HG02852 (cell line): ENCODE data around the gene PSORS1C2.
"Not testable (repeated sequence)": the region's sequence is repeated elsewhere in the genome, so short reads cannot be mapped to it uniquely, and the experiment has no call there.

ENCODE experiments used
- ATAC-seq: cut with Tn5 transposase; IDR thresholded peaks from one replicate; pipeline ENCODE4 v1.9.1; 2021; ENCODE audit warnings: mild to moderate bottlenecking, moderate library complexity; ENCODE audit not compliant: unreplicated experiment

PSORS1C2 gene

DNA sequence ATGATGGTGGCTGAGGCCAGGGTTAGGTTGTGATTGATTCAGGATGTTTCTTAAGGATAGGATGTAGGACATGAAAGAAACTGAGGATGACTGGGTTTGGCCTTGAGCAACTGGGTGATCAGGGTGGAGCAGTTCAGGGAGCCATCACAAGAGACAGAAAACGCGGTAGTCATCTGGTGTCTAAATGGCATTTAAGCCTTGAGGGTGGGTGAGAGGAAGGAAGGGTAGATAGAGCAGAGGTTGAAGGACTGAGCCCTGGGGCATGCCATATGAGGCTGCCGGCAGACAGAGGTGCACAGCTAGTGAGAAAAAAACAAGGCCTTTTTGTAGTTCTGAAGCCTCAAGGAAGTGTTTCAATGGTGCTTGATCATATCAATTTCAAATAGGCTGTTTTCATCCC lies 29.7 kb upstream of the PSORS1C2 start:
- ATAC-seq: no peak

GRCh38 chr6:31165986-31166385 lies 27.1 kb upstream of the PSORS1C2 start:
- ATAC-seq: no peak

DNA sequence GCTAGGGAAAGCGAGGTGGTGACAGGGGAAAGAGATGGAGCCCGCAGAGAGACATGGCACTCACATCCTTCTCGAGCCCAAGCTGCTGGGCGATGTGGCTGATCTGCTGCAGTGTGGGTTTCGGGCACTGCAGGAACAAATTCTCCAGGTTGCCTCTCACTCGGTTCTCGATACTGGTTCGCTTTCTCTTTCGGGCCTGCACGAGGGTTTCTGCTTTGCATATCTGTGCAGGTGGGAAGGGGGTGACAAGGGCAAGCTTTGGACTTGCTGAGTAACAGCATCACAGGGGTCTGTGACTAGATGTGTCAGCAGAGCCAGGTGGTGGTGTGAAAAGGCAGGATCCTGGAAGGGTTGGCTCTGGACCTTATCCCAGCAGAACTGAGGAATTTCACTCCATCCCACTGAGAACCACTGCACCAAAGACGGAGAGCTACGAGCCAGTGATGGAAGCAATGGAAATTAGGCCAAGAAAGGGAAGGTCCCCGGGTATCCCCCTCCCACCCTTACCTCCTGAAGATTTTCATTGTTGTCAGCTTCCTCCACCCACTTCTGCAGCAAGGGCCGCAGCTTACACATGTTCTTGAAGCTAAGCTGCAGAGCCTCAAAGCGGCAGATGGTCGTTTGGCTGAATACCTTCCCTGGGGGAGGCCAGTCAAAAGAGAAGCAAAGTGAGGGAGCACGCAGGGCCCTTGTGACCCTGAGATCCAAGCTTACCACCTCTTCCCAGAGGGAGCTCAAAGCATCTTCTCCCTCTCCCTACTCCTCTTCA lies 26.4 kb upstream of the PSORS1C2 start:
- ATAC-seq: peak; percentile 77

- ATAC-seq: not testable (repeated sequence)
These were observed 25.7 kb upstream of the PSORS1C2 start for GRCh38 chr6:31164475-31165063.

GRCh38 chr6:31163922-31164321 lies 25.1 kb upstream of the PSORS1C2 start:
- ATAC-seq: no peak

DNA sequence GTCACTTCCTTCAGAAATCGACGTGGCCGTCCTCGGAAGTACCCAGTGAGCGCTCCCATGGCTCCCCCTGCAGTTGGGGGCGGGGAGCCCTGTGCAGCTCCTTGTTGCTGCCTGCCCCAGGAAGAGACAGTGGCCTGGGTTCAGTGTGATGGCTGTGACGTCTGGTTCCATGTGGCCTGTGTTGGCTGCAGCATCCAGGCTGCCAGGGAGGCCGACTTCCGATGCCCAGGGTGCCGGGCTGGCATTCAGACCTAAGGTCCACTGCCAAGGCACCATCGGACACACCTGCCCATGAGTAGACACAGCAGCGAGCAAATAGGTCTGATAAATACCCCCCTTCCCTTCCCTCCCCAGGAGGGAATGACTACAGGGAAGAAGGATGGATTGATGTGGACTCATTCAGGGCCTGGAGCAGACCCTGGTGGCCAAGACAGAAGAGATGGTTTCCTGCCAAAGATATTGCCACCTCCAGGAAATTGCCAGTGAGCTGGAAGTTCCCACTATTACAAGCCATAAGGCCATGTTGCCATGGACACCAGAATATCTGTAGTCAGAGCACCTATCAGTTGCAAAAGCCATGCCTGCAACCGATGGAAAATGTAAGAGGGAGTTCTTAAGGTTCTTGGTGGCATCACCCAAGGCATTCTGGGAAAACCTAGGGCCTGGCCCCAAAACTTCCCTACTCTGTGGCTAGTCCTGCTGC lies 23.7 kb upstream of the PSORS1C2 start:
- ATAC-seq: no peak

- no peak for ATAC-seq
These were observed 22.6 kb upstream of the PSORS1C2 start for GRCh38 chr6:31161216-31162126.

DNA sequence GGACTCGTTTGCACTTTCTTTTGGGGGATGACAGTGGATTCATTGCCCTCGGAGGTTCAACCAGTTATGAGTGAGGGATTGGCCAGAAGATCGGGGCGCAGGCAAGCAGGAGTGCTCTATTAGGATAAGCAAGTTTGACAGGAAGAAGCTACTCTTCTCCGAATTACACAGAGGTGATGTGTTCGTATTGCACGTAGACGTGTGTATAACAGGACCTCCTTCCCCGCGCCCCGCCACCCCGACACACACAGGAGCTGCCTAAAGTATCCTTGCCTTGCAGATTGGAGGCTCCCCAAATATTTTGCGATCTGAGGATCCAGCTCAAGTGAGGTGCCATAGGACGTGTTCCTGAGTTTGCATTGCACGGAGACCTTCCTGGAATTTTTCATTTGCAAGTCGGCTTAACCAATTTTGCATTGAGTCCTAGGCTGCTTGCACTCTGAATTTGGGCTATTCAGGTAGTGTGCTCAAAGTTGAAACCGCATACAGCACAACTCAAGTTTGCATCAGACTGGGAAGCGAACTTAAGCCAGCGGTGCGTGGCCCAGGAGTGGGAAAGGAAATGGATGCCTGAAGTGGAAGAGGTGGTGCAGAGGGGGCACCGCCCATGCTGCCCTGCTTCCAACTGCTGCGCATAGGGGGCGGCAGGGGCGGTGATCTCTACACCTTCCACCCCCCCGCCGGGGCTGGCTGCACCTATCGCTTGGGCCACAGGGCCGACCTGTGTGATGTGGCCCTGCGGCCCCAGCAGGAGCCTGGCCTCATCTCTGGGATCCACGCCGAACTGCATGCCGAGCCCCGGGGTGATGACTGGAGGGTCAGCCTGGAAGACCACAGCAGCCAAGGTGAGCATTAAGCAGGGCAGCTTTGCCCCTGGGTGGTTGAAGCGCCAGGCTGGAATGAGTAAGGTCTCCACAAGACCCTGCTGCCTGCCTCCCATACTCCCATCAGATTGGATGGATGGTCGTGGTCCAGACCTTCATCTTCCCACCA lies 20.3 kb upstream of the PSORS1C2 start:
- no peak for ATAC-seq

DNA sequence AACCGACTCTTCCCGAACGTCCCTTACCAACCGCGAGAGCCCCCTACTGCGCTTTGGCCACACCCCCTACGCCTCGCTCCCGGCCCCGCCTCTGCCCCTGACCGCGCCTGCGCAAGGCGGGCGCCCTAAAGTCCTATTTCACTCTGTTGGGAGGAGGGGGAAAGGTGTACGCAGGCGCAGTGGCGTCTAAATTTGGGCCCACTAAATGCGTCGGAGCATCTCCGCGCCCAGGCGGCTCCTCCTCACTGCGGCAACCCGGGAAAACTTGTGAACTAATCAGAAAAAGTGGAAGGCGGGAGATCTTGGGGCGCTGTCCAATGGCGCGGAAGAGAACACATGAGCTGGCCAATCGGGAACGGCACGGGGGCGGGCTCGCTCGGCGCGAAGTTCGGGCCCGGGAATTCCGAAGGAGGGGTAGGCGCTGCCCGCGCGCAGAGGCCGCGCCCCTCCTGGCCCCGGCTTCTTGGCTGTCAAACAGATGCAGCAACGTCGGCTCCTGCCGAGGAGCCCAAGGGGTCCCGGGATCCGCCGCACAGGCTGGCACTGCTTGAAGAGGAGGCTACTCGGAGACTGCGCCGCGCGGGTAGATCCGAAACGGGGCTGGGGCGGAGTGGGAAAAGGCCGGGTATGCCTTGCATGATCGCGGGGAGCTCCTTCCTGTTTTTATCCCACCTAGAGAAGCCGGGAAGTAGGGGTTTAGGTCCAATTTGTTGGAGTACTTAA lies 19.4 kb upstream of the PSORS1C2 start, which contains the start of gene TCF19:
Gene TCF19 (plus strand): TSS at position 450 of the 723 bp plus-strand sequence. CDS start 881 bp downstream, outside the sequence.
- peak; percentile 84 for ATAC-seq

DNA sequence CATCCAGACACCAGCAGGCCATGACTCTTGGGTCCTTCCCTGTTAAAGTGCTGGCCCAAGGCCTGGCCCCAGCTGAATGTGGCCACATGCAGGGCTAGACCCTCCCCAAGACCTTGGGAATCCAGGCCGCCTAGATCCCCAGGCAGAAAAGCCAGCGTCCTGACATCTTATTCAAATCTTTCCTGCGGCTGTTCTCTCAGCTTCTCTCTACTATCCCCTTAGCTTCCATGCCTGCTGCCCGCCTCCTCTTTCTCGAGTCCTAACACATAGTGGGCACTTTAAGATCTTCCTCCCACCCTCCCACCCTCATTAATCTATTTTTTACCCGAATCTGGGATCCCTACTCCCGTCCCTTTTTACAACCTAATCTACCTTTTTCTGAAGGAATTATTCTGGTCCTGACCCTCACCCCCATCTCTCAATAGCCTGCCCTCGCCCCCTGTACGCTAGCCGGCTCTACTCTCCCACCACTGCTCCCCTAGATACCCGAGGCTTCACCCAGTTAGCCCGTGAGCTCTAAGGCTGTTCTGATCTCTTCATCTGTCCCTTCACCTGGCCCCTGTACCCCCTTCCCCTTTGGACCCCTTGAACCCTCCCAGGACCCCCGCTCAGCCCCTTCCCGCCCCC lies 18.8 kb upstream of the PSORS1C2 start, which contains the start of gene CCHCR1:
Gene CCHCR1 (minus strand): TSS at position 290 of the 627 bp plus-strand sequence. CDS start 202 bp downstream, at position 88.
- no peak for ATAC-seq

- ATAC-seq: no peak
These were observed 17.8 kb upstream of the PSORS1C2 start for GRCh38 chr6:31156641-31157040.

DNA sequence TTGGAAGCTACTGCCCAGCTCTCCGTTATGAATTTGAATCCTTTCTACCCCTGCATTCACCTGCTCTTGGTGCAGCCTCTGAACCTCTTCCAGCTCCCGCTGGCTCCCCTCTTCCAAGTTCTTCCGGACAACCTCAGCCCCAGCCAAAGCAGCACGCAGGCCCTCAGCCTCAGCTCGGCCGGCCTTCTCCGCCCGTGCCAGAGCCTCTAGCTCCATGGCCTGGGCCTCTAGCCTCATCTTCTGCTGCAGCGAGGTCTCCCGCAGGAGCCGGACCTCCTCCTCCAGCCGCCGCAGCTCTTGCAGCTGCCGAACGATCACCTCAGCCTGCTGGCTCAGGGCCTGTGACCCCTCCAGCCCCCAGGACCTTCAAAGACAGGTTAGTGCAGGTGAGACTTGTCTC lies 15.6 kb upstream of the PSORS1C2 start:
- no peak for ATAC-seq

- no peak for ATAC-seq
These were observed 13.9 kb upstream of the PSORS1C2 start for GRCh38 chr6:31152781-31153180.

- no peak for ATAC-seq
These were observed 11.1 kb upstream of the PSORS1C2 start for GRCh38 chr6:31149827-31150447.

DNA sequence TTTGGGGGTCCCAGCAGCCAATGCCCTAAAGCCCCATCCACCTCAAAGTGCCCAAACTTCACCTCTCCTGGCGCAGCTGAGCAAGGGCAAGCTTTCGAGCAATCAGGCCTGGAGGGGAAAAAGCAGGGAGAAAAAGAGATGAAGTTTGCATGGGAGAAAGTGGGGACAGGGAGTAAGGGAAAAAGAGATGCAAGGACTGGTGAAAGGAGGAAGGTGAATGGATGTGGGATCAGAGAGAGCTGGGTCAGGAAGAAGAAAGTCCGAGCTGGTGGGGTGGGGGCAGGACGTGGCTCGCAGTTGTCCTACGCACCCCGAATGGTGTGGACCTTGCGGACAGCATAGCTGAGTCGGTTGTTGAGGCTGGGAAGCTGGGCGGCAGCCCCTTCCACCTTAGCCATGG lies 6.5 kb upstream of the PSORS1C2 start:
- no peak for ATAC-seq

- no peak for ATAC-seq
These were observed 6.1 kb upstream of the PSORS1C2 start for GRCh38 chr6:31144970-31145340.

DNA sequence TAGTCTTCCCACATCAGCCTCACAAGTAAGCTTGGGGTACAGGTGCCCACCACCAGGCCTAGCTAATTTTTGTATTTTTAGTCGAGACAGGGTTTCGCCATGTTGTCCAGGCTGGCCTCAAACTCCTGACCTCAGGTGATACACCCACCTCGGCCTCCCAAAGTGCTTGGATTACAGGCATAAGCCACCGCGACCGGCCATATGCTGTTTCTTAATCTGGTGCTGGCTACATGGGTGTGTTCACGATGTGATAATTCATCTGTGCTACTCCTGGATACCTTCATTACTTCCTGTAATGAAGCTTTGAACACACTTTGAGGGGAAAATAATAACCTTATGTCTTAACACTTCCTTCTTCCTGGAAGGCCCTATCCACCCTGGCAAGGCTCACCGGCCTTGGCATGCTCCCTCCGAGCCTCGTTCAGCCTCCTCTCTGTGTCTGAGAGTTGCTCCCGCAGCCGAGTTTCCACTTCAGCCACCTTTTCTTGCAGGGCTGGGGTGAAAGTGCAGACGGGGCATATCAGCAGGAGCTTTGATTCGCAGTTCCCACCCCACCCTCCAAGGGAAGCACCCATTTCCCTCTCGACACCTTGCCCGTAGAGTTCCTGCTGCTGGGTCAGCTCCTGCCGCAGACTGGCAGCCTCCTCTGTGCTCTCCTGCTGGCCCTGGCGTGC lies 5.6 kb upstream of the PSORS1C2 start:
- no peak for ATAC-seq
